Memory B cell (primary cell): ENCODE measurements around the gene KLK3.
A peak's percentile ranks its signal among the peaks of the same experiment; 100 is the strongest.
"Not testable (repeated sequence)": the region's sequence is repeated elsewhere in the genome, so short reads cannot be mapped to it uniquely, and the experiment has no call there.

ENCODE experiments used
- ATAC-seq: fragments of 150-1000 bp; cut with Tn5 transposase; 2 replicates; pipeline ENCODE4 v1.10.0; 2021; ENCODE audit warnings: low read depth, mild to moderate bottlenecking, moderate library complexity
- DNase-seq, 2 donors: peaks; one replicate each; pipeline ENCODE4 v3.0.0; 2022; ENCODE audit warnings: low spot score in 2 of 2
- H3K27ac Mint-ChIP-seq: one replicate; pipeline ENCODE4 v1.8.0; 2022; ENCODE audit warnings: mild to moderate bottlenecking, moderate library complexity, mixed read lengths
- H3K27me3 Mint-ChIP-seq: one replicate; pipeline ENCODE4 v1.8.0; 2022; ENCODE audit warnings: mixed read lengths
- H3K36me3 Mint-ChIP-seq: one replicate; pipeline ENCODE4 v1.8.0; 2022; ENCODE audit warnings: mild to moderate bottlenecking, mixed read lengths
- H3K4me1 Mint-ChIP-seq: one replicate; pipeline ENCODE4 v1.8.0; 2022; ENCODE audit warnings: mixed read lengths
- H3K4me3 Mint-ChIP-seq: one replicate; pipeline ENCODE4 v1.8.0; 2022; ENCODE audit warnings: mild to moderate bottlenecking, moderate library complexity, mixed read lengths
- H3K9me3 Mint-ChIP-seq: one replicate; pipeline ENCODE4 v1.8.0; 2022; ENCODE audit warnings: mixed read lengths

KLK3 gene

GRCh38 chr19:50854636-50855410 lies at the start of gene KLK3:
Gene KLK3, plus strand, starts transcription at chr19:50854915. Its CDS starts 41 bp downstream, at chr19:50854956.
- Mint-ChIP-seq H3K27ac (no peak within 1 kb of the TSS), H3K4me1 (peaks cover 12% of the 10 kb centered on the region), H3K27me3 (peaks cover 38% of the 10 kb centered on the region), H3K9me3 (peaks cover 2% of the 10 kb centered on the region), H3K36me3 (peaks cover 5% of the 10 kb centered on the region), H3K4me3 (no peak within 1 kb of the TSS)
- DNase-seq = no peak
- ATAC-seq = no peak

- Mint-ChIP-seq H3K9me3 (peaks cover 5% of the 10 kb centered on the region), H3K36me3 (no peaks in the 10 kb centered on the region), H3K27ac (no peak overlapping the region), H3K4me1 (peaks cover 10% of the 10 kb centered on the region), H3K27me3 (peaks cover 6% of the 10 kb centered on the region), H3K4me3 (no peak overlapping the region)
- ATAC-seq = no peak
- no peak for DNase-seq
Measured at GRCh38 chr19:50808856-50809255, 45.9 kb upstream of the KLK3 start.

- not testable (repeated sequence) for H3K4me3 Mint-ChIP-seq, H3K36me3 Mint-ChIP-seq, H3K27me3 Mint-ChIP-seq, DNase-seq, ATAC-seq, H3K9me3 Mint-ChIP-seq, H3K4me1 Mint-ChIP-seq, H3K27ac Mint-ChIP-seq
Measured at GRCh38 chr19:50811622-50812238, 43.0 kb upstream of the KLK3 start.

GRCh38 chr19:50812474-50812873 lies 42.2 kb upstream of the KLK3 start:
- peaks cover 6% of the 10 kb centered on the region for H3K27me3 Mint-ChIP-seq
- H3K27ac Mint-ChIP-seq = no peak overlapping the region
- no peak overlapping the region for H3K4me3 Mint-ChIP-seq
- ATAC-seq = no peak
- H3K4me1 Mint-ChIP-seq = peaks cover 5% of the 10 kb centered on the region
- peaks cover 5% of the 10 kb centered on the region for H3K9me3 Mint-ChIP-seq
- no peak for DNase-seq
- H3K36me3 Mint-ChIP-seq = no peaks in the 10 kb centered on the region

GRCh38 chr19:50814883-50815282 lies 39.8 kb upstream of the KLK3 start:
- H3K27me3 Mint-ChIP-seq = peaks cover 4% of the 10 kb centered on the region
- DNase-seq = no peak
- H3K9me3 Mint-ChIP-seq = peaks cover 3% of the 10 kb centered on the region
- no peak for ATAC-seq
- H3K4me3 Mint-ChIP-seq = no peak overlapping the region
- H3K4me1 Mint-ChIP-seq = peaks cover 18% of the 10 kb centered on the region
- H3K36me3 Mint-ChIP-seq = no peaks in the 10 kb centered on the region
- H3K27ac Mint-ChIP-seq = no peak overlapping the region

- Mint-ChIP-seq H3K4me3 (no peak overlapping the region), H3K27me3 (peaks cover 3% of the 10 kb centered on the region), H3K4me1 (peaks cover 24% of the 10 kb centered on the region), H3K27ac (no peak overlapping the region), H3K9me3 (peaks cover 2% of the 10 kb centered on the region), H3K36me3 (no peaks in the 10 kb centered on the region)
- DNase-seq = no peak
- ATAC-seq = no peak
Measured at GRCh38 chr19:50815439-50815838, 39.3 kb upstream of the KLK3 start.

GRCh38 chr19:50817941-50818858 lies 36.5 kb upstream of the KLK3 start:
- Mint-ChIP-seq H3K4me1 (peaks cover 47% of the 10 kb centered on the region), H3K9me3 (no peaks in the 10 kb centered on the region), H3K27ac (peak overlapping the region; percentile 88), H3K27me3 (peaks cover 5% of the 10 kb centered on the region), H3K36me3 (no peaks in the 10 kb centered on the region), H3K4me3 (peak overlapping the region; percentile 86)
- peak; percentile 68 to 80 for DNase-seq
- peak; percentile 67 for ATAC-seq

GRCh38 chr19:50818859-50819472 lies 35.7 kb upstream of the KLK3 start:
- Mint-ChIP-seq H3K27ac (peak overlapping the region; percentile 1), H3K9me3 (no peaks in the 10 kb centered on the region), H3K4me3 (peak overlapping the region; percentile 86), H3K27me3 (peaks cover 5% of the 10 kb centered on the region), H3K36me3 (no peaks in the 10 kb centered on the region), H3K4me1 (peaks cover 50% of the 10 kb centered on the region)
- peak; percentile 14 for ATAC-seq
- DNase-seq = no peak

- H3K4me3 Mint-ChIP-seq = peak overlapping the region; percentile 86
- peaks cover 5% of the 10 kb centered on the region for H3K27me3 Mint-ChIP-seq
- H3K4me1 Mint-ChIP-seq = peaks cover 50% of the 10 kb centered on the region
- DNase-seq = no peak
- ATAC-seq = no peak
- H3K36me3 Mint-ChIP-seq = no peaks in the 10 kb centered on the region
- H3K27ac Mint-ChIP-seq = peak overlapping the region; percentile 81
- no peaks in the 10 kb centered on the region for H3K9me3 Mint-ChIP-seq
Measured at GRCh38 chr19:50819636-50820035, 35.1 kb upstream of the KLK3 start.

- Mint-ChIP-seq H3K27ac (peak overlapping the region; percentile 81), H3K36me3 (no peaks in the 10 kb centered on the region), H3K9me3 (no peaks in the 10 kb centered on the region), H3K4me1 (peaks cover 50% of the 10 kb centered on the region), H3K4me3 (peak overlapping the region; percentile 86), H3K27me3 (peaks cover 5% of the 10 kb centered on the region)
- DNase-seq (no peak), ATAC-seq (peak; percentile 26)
Measured at GRCh38 chr19:50820086-50820485, 34.6 kb upstream of the KLK3 start.

- peaks cover 50% of the 10 kb centered on the region for H3K4me1 Mint-ChIP-seq
Measured at GRCh38 chr19:50820549-50821247, 34.0 kb upstream of the KLK3 start.

GRCh38 chr19:50821248-50821612 lies 33.5 kb upstream of the KLK3 start:
- Mint-ChIP-seq H3K9me3 (no peaks in the 10 kb centered on the region), H3K27me3 (peaks cover 5% of the 10 kb centered on the region), H3K4me1 (peaks cover 52% of the 10 kb centered on the region), H3K4me3 (peak overlapping the region; percentile 22), H3K36me3 (no peaks in the 10 kb centered on the region), H3K27ac (peak overlapping the region; percentile 81)
- DNase-seq = no peak
- ATAC-seq = no peak

More at GRCh38 chr19:50820549-50821247, 34.0 kb upstream of the KLK3 start:
- Mint-ChIP-seq H3K4me3 (peak overlapping the region; percentile 86), H3K27ac (peak overlapping the region; percentile 81), H3K36me3 (no peaks in the 10 kb centered on the region), H3K9me3 (no peaks in the 10 kb centered on the region), H3K27me3 (peaks cover 5% of the 10 kb centered on the region)
- ATAC-seq (no peak), DNase-seq (no peak)

GRCh38 chr19:50821622-50822021 lies 33.1 kb upstream of the KLK3 start:
- Mint-ChIP-seq H3K9me3 (no peaks in the 10 kb centered on the region), H3K36me3 (no peaks in the 10 kb centered on the region), H3K4me1 (peaks cover 52% of the 10 kb centered on the region), H3K27ac (peak overlapping the region; percentile 81), H3K4me3 (no peak overlapping the region), H3K27me3 (peaks cover 5% of the 10 kb centered on the region)
- DNase-seq (no peak), ATAC-seq (no peak)
